ENCODE results near the gene DENND6A.
"Not testable (repeated sequence)": the region's sequence is repeated elsewhere in the genome, so short reads cannot be mapped to it uniquely, and the experiment has no call there.

Gene DENND6A

GRCh38 chr3:57715686-57716085 lies 22.8 kb upstream of the DENND6A start:
- DNase-seq (ENCODE audit: low read depth), result no peak
- H3K4me3 ChIP-seq (ENCODE audit: low read depth, low read length), result no peak overlapping the region
- no peak for TF ChIP-seq CTCF (IDR thresholded peaks at IDR 0.05; ENCODE audit: insufficient read depth, low read depth, low read length, missing control alignments)

- DNase-seq (ENCODE audit: low read depth), result no peak
- no peak overlapping the region for H3K4me3 ChIP-seq (ENCODE audit: low read depth, low read length)
- no peak for TF ChIP-seq CTCF (IDR thresholded peaks at IDR 0.05; ENCODE audit: insufficient read depth, low read depth, low read length, missing control alignments)
Observed at GRCh38 chr3:57709559-57709958, 16.7 kb upstream of the DENND6A start.

- DNase-seq (ENCODE audit: low read depth), result no peak
- TF ChIP-seq CTCF (IDR thresholded peaks at IDR 0.05; ENCODE audit: insufficient read depth, low read depth, low read length, missing control alignments), result no peak
- no peak overlapping the region for H3K4me3 ChIP-seq (ENCODE audit: low read depth, low read length)
Observed at GRCh38 chr3:57709031-57709430, 16.2 kb upstream of the DENND6A start.

GRCh38 chr3:57706462-57706861 lies 13.6 kb upstream of the DENND6A start:
- no peak overlapping the region for H3K4me3 ChIP-seq (ENCODE audit: low read depth, low read length)
- no peak for DNase-seq (ENCODE audit: low read depth)
- no peak for TF ChIP-seq CTCF (IDR thresholded peaks at IDR 0.05; ENCODE audit: insufficient read depth, low read depth, low read length, missing control alignments)

GRCh38 chr3:57705351-57705750 lies 12.5 kb upstream of the DENND6A start:
- not testable (repeated sequence) for H3K4me3 ChIP-seq (ENCODE audit: low read depth, low read length); DNase-seq (ENCODE audit: low read depth)

- H3K4me3 ChIP-seq (ENCODE audit: low read depth, low read length), result no peak overlapping the region
- no peak for TF ChIP-seq CTCF (IDR thresholded peaks at IDR 0.05; ENCODE audit: insufficient read depth, low read depth, low read length, missing control alignments)
- no peak for DNase-seq (ENCODE audit: low read depth)
Observed at GRCh38 chr3:57701781-57702180, 8.9 kb upstream of the DENND6A start.

GRCh38 chr3:57700737-57701136 lies 7.9 kb upstream of the DENND6A start:
- TF ChIP-seq CTCF (IDR thresholded peaks at IDR 0.05; ENCODE audit: insufficient read depth, low read depth, low read length, missing control alignments), result no peak
- H3K4me3 ChIP-seq (ENCODE audit: low read depth, low read length), result no peak overlapping the region

GRCh38 chr3:57699591-57699990 lies 6.7 kb upstream of the DENND6A start:
- DNase-seq (ENCODE audit: low read depth), result no peak
- TF ChIP-seq CTCF (IDR thresholded peaks at IDR 0.05; ENCODE audit: insufficient read depth, low read depth, low read length, missing control alignments), result no peak
- no peak overlapping the region for H3K4me3 ChIP-seq (ENCODE audit: low read depth, low read length)

More at GRCh38 chr3:57700737-57701136, 7.9 kb upstream of the DENND6A start:
- no peak for DNase-seq (ENCODE audit: low read depth)
